ENCODE data around the gene MYH10.

Gene MYH10

GRCh38 chr17:8602679-8603078, 27.8 kb downstream of the MYH10 start:
- no peak for DNase-seq

GRCh38 chr17:8599351-8600011, 31.0 kb downstream of the MYH10 start:
- DNase-seq: no peak

DNA sequence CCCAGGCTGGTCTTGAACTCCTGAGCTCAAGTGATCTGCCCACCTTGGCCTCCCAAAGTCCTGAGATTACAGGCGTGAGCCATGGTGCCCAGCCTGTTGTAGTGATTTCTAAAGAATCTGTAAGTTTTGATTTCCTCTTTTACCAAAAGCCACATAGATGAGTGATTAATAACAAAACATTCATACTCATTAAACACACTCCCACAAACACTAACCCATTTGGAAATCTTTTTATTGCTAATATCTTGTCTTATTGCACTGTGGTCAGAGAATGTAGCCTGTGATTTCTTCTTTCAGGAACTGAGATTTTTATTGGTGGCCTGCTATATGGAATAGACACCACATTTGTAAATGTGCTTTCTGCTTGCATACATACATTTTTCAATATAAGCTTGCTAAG, 31.6 kb downstream of the MYH10 start:
- DNase-seq: no peak

DNA sequence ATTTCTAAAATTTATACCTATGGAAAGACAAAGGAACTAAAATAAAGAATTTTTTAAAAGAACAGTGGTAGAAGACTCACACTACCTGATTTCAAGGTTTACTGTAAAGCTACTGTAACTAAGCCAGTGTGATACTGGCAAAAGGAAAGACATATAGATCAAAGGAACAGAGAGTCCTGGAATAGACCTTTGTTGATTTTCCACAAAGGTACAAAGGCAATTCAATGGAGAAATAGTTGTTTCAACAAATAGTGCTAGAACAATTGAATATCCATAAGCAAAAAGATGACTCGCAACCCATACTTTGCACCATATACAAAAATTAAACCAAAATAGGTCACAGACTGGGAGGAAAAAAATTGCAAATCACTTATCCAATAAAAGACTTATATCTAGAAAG, 36.7 kb downstream of the MYH10 start:
- DNase-seq: no peak

DNA sequence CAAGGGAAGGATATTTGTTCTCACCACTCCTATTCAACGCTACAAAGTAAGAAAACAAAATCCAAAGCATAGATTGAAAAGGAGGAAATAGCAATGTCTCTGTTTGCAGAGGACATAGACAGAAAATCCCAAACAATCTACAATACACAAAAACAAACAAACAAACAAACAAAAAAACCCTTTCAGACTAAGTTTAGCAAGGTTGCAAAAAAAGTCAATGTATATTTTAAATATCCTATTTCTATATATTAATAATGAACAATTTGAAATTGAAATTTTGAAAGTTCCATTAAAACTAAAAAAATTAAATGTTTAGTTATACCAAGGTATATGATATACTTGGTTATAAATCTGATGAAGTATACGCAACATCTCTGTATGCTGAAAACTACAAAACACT, 37.2 kb downstream of the MYH10 start:
- no peak for DNase-seq

DNA sequence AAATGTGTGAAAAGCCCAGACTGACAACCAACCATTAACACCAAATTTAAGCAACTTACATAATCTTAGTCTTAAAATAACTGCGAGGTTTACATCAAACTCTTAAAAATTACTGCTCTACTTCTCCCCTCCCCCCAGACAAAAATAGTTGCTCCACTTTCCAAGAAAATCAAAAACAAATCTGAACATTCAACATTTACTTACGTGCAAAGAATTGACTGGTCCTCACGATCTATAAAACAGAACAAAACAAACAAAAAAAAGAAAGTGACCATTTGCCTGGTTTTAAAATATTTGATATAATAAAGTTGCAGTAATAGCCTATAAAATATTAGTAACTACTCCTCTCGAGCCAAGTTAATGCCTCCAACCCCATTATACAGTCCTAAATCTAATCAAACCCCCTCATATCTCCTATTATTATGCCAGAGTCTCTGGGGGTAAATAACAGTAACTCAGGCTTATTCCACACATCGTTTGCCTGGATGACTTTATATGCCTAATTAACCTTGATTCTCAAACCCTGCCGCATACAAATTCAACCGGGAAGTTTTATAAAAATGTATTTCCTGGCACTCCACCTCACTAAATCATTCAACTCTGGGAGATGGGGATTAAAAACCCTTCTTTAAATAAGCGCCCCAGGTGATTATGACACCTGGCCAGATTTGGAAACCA, 41.5 kb downstream of the MYH10 start:
- no peak for DNase-seq

GRCh38 chr17:8586766-8587165, 43.8 kb downstream of the MYH10 start:
- DNase-seq: no peak

GRCh38 chr17:8585911-8586310, 44.6 kb downstream of the MYH10 start:
- DNase-seq: no peak

DNA sequence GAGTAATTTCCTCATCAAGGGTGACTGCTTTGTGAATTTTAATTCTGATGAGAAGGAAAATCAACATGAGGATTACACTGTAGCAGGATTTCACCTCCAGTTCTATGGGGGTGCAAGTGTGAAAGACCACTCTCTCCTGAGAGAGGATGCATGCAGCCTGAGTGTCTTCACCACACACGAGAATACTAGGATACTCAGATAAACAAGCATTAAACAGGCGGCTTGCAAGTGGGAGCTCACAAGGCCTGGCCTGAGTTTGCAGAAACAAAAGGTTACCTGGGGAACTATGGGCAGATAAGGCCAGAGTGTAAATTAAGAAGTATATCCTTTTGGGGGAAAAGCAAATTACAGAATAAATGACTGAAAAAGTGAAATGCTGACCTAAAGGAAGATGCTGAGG, 46.6 kb downstream of the MYH10 start:
- DNase-seq: no peak

DNA sequence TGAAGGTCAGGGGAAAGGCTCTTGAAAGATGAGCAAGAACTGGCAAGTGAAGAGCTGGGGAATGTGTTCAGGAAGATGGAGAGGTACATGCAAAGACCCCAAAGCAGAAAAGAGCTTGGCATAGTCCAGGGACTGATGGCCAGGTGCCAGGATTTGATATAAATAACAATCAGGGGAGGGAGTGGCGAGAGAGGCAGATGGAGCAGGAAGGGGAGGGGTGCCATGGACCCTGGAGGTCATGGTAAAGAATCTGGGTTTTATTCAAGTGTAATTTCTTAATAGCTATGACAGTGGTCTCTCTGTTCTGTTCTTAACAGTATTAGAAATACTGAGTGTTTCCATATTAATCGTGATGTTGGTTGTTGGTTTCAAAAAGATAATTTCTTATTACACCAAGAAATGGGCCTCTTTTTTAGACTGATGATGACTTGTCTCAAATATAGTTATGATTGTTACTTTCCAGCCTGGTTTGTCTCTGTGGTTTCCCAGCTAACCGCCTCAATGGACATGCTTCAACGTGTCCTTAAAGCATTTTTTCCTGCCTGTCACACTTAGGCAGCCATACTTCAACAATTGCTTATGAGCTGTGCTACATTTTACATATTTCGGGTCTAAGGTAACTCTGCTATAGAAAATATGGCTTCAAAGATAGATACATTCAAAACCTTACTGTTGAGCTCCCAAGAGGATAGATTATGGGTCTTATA, 49.4 kb downstream of the MYH10 start:
- no peak for DNase-seq

DNA sequence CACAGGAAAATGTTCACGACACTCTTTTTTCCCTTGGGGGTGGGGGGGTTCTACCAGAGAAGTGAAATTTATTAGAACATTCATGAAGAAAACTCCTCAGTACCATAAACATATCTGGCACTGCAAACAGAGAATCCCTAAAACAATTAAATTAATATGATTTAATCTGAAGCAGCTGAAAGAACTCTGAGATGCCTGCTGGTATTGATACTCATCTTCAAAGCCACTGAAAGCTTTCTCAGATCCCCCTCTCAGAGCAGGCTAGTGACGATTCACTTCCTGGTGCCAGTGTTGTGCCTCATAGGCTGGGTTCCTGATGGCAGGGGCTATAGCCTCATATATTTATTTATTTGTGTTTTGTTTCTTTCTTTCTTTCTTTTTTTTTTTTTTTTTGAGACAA, 52.7 kb downstream of the MYH10 start:
- DNase-seq: no peak

- DNase-seq: no peak
These were observed 53.8 kb downstream of the MYH10 start for GRCh38 chr17:8576559-8577294.

DNA sequence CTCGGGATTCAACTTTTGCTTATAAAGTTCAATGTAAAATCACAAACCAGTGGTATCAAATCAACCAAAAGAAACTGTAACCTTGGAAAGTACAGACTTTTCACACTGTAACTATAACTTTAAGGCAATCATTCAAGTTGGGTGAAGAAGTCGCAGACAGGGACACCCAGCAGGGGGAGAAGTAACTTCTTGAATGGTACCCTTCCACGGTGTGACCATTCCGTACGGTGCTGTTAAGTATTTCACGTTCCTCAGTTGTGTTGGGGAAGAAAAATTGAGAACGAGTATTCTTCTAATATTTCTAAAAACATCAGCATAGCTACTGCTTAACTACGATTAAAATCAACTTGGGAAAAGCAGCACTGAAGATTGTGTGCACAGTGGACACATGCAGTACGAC, 55.8 kb downstream of the MYH10 start:
- no peak for DNase-seq

- no peak for DNase-seq
These were observed 57.8 kb downstream of the MYH10 start for GRCh38 chr17:8572764-8573163.

DNA sequence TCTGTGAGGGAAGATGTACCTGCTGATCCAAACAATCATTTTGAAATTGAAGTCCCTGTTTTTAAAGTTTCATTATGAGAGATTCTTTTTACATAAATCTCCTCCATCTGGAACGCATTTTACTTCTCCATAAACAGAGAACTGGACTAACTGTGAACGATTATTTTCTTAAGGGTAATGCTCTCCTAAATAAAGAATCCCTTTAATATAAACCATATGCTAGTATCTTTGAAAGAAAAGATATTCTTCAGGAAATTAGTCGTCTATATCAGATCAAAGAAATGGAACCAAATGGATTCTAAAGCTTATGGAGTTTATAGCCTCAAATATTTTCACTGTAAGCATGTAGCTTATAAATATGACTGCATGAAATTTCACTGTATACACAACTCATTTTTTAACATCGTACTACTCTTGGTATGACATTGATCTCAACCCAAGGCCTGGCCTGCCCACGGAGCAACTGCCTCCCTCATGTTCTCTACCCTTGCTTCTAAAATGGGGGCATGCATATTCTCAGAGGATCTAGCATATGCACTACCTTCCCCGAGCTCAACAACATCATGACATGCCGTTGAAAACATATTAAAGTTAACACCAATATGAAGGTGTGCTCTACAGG, 66.4 kb downstream of the MYH10 start:
- no peak for DNase-seq

DNA sequence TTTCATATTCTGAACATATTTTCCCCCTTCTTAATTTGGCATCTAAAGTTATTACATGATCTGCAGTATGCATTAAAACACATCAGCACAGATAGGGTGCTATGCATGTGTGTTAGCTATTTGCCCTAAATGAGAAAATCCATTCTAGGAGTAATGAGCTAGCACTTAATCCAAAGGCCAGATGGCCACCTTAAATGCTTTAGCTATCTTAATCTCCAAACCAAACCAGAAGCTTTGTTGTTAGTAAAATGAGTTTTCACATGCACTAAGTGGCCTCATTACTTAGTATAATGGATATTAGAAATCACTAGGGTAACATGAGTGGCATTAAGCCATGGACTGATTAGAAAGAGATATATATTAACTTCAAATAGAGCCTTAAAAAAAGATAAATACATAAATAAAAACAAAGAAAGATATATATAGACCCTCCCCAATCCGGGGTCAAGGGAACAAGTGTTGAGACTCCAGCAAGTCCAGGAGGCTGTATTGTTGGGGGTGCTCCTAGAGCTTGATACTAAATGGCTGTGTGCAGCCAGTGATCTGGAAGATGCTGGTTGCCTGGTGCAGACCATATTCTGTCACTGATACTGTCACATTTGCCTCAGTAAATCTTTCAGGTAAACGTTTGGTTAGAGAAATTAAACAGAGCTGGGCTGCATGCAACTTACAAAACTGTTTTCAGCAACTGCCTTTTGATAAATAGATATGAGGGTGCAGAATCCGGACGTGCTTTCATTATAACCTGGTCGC, 67.3 kb downstream of the MYH10 start:
- DNase-seq: no peak

GRCh38 chr17:8558144-8558543, 72.4 kb downstream of the MYH10 start:
- no peak for DNase-seq

DNA sequence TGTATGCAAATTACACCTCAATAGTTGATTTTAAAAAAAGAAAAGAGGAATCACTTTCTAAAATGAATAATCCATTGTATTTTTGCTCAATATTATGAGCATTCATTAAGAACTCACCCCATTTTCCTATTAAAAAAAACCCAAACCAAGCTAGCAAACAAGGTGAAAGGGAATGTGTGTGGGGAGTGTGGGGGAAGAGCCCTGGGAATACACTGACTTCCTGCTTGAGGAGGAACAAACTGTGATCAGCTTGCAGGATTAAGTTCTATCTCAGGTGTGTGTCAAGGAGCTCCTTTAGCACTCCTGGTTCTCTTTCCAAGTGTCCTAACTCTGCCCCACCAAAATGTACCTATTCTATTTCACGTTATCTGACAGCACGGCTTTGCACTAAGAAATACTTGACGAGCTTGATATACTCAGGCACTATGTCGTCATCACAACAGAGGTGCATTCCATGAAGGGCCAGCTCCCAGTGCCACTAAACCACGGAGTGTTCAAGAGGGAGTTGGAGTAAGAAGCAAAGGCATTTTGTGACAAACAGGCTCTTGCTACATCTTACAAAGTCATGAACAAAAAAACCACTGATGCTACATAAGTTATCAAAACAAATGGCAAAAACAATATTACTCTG, 73.2 kb downstream of the MYH10 start:
- DNase-seq: no peak

DNA sequence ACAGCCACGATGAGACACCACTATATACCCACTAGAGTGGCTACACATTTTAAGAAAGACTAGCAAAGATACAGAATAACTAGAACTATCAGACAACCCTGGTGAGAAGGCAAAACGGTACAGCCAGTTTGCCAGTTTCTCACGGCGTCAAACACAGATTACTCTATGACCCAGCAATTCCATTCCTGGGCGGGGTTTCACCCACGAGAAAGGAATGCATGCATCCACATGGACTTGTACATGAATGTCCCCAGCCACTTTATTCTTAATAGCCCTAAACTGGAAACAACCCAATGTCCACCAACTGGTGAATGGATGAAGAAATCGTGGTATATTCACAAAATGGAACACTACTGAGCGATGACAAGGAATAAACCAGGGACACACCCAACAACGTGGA, 74.5 kb downstream of the MYH10 start:
- no peak for DNase-seq

DNA sequence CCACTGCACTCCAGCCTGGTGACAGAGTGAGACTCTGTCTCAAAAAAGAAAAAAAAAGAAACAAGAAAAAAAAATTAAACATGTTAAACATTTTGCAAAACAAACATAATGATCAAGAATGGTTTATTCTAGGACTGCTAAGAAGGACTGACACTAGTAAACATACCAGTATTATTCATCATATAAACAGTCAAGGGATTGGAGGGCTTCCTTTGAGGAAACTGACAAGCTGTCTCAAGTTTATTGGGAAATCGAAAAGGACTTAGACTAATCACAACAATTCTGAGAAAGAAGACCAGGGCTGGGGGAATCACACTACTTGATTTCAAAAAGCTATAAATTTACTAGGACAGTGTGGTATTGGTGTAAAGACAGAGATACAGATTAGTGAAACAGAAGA, 75.5 kb downstream of the MYH10 start:
- no peak for DNase-seq

- no peak for DNase-seq
These were observed 77.8 kb downstream of the MYH10 start for GRCh38 chr17:8552577-8553320.

Data from activated effector memory CD4-positive, alpha-beta T cell treated with anti-CD3 and anti-CD28 coated beads, Interleukin-2, amount 50 U/mL, for 16 hours (primary cell).